Naive thymus-derived CD4-positive, alpha-beta T cell (primary cell): ENCODE results near the gene SFTPD. TPM values are rescaled to one million over a fixed set of nuclear protein-coding genes. Genes with fewer than 3 reads are reported as not detected.
"Not testable (repeated sequence)": the region's sequence is repeated elsewhere in the genome, so short reads cannot be mapped to it uniquely, and the experiment has no call there.

Source experiments
- ATAC-seq: fragments of 150-1000 bp; cut with Tn5 transposase; 2 replicates; pipeline ENCODE4 v1.10.0; 2021; ENCODE audit warnings: mild to moderate bottlenecking, moderate library complexity
- CTCF ChIA-PET: fragments of 350-600 bp; sonication (Branson Sonifier 250); formaldehyde crosslinking; loops from one replicate; lab custom pipeline; 2021; ENCODE audit warnings: antibody characterized with exemption; lab: Charles Lee
- POLR2A ChIA-PET: fragments of 350-600 bp; sonication (Branson Sonifier 250); formaldehyde crosslinking; loops from one replicate; lab custom pipeline; 2021; ENCODE audit warnings: antibody characterized with exemption, inconsistent platforms; lab: Charles Lee
- DNase-seq, 9 donors: peaks; one replicate each; pipeline versions ENCODE4 v3.0.0 to v3.0.0-alpha.2; 2020 to 2022; ENCODE audit warnings: mixed read lengths in 1 of 9
- H3K27ac ChIP-seq: one replicate; pipeline ENCODE4 v1.7.0; 2013; ENCODE audit warnings: mild to moderate bottlenecking, low read depth, low read length, moderate library complexity
- H3K27me3 ChIP-seq, 2 donors: one replicate each; pipeline ENCODE4 v1.7.0; 2013; ENCODE audit warnings: low read length in 2 of 2, mild to moderate bottlenecking in 2 of 2, moderate library complexity in 2 of 2; ENCODE audit not compliant: control insufficient read depth in 2 of 2, insufficient read depth in 2 of 2
- H3K36me3 ChIP-seq, 3 experiments: 1 replicate in 2 of 3; 2 replicates in 1 of 3; pipeline ENCODE4 v1.7.0; 2013; ENCODE audit warnings: low read length in 3 of 3, mild to moderate bottlenecking in 3 of 3, moderate library complexity in 1 of 3; ENCODE audit not compliant: insufficient read depth in 3 of 3, control insufficient read depth in 2 of 3
- H3K4me1 ChIP-seq, 2 donors: one replicate each; pipeline ENCODE4 v1.7.0; 2013; ENCODE audit warnings: low read length in 2 of 2, mild to moderate bottlenecking in 2 of 2, moderate library complexity in 1 of 2; ENCODE audit not compliant: control insufficient read depth in 2 of 2, insufficient read depth in 2 of 2
- H3K4me3 ChIP-seq: 2 replicates; pipeline ENCODE4 v1.7.0; 2013; ENCODE audit warnings: mild to moderate bottlenecking, low read length
- H3K9me3 ChIP-seq, 3 experiments: 1 replicate in 2 of 3; 2 replicates in 1 of 3; pipeline ENCODE4 v1.7.0; 2013; ENCODE audit warnings: low read length in 3 of 3; ENCODE audit not compliant: control insufficient read depth in 2 of 3
- H3K27ac Mint-ChIP-seq, 9 donors: one replicate each; pipeline ENCODE4 v1.8.0; 2020 to 2022; ENCODE audit warnings: mixed read lengths in 9 of 9, mild to moderate bottlenecking in 8 of 9, moderate library complexity in 5 of 9, inconsistent platforms in 2 of 9
- H3K27me3 Mint-ChIP-seq, 5 donors: one replicate each; pipeline ENCODE4 v1.8.0; 2021 to 2022; ENCODE audit warnings: mixed read lengths in 5 of 5, mild to moderate bottlenecking in 1 of 5
- H3K36me3 Mint-ChIP-seq, 5 donors: one replicate each; pipeline ENCODE4 v1.8.0; 2020 to 2022; ENCODE audit warnings: mixed read lengths in 5 of 5, mild to moderate bottlenecking in 3 of 5, inconsistent platforms in 1 of 5
- H3K4me1 Mint-ChIP-seq, 7 donors: one replicate each; pipeline ENCODE4 v1.8.0; 2020 to 2022; ENCODE audit warnings: mixed read lengths in 7 of 7, mild to moderate bottlenecking in 3 of 7, inconsistent platforms in 1 of 7
- H3K4me3 Mint-ChIP-seq, 10 donors: one replicate each; pipeline ENCODE4 v1.8.0; 2020 to 2022; ENCODE audit warnings: mild to moderate bottlenecking in 10 of 10, mixed read lengths in 10 of 10, moderate library complexity in 6 of 10, inconsistent platforms in 2 of 10
- H3K9me3 Mint-ChIP-seq, 11 donors: one replicate each; pipeline ENCODE4 v1.8.0; 2020 to 2022; ENCODE audit warnings: mixed read lengths in 11 of 11, mild to moderate bottlenecking in 4 of 11, inconsistent platforms in 1 of 11, moderate library complexity in 1 of 11
- intact Hi-C, 2 donors: fragments of 100-400 bp; cut with micrococcal nuclease; formaldehyde crosslinking; loops; one replicate each; pipeline ENCODE4 v1.15.1; 2023
- polyA plus RNA-seq, 2 donors: library from polyadenylated mRNA; unstranded; fragments of 300-500 nt; fragmentation: Illumina TruSeq; gene quantifications; one replicate each; pipeline ENCODE4 v1.2.3, GENCODE V29; 2021
- total RNA-seq, 6 experiments: library from RNA in 5 of 6; stranded (reverse) in 5 of 6; gene quantifications; 1 replicate in 5 of 6; 2 replicates in 1 of 6; pipeline ENCODE4 v1.2.3 and lab custom pipeline; 2021 to 2026

SFTPD gene
- under 1 TPM in 1 of 5 experiments, not detected in 4; 0.59 TPM for total RNA-seq
- not detected for polyA plus RNA-seq
- not detected for total RNA-seq (lab: John Stamatoyannopoulos, UW)

GRCh38 chr10:79948976-79949722, at the start of gene SFTPD:
Gene SFTPD (minus strand): TSS chr10:79949105. CDS start chr10:79946659, 2,446 bp downstream.
- ATAC-seq = peak; percentile 42

GRCh38 chr10:79995979-79996634, 47.2 kb upstream of the SFTPD start:
- no peaks in the 10 kb centered on the region for H3K9me3 ChIP-seq
- intact Hi-C loops = no loop called here
- ChIA-PET POLR2A (no interaction called here), CTCF (no interaction called here)
- peaks cover 0 to 5% (median 0%) of the 10 kb centered on the region in 11 donors for H3K9me3 Mint-ChIP-seq
- no peak for ATAC-seq
- peaks cover 0 to 4% of the 10 kb centered on the region in 2 donors for H3K27me3 ChIP-seq
- no peaks in the 10 kb centered on the region for H3K4me1 Mint-ChIP-seq
- no peak overlapping the region for H3K4me3 ChIP-seq
- no peak for DNase-seq
- peaks cover 9 to 37% (median 33%) of the 10 kb centered on the region in 5 donors for H3K27me3 Mint-ChIP-seq
- no peaks in the 10 kb centered on the region for H3K4me1 ChIP-seq
- no peak overlapping the region for H3K27ac ChIP-seq
- no peak overlapping the region for H3K4me3 Mint-ChIP-seq
- H3K36me3 ChIP-seq = no peaks in the 10 kb centered on the region
- H3K27ac Mint-ChIP-seq = no peak overlapping the region
- peaks cover 0 to 4% (median 0%) of the 10 kb centered on the region in 5 donors for H3K36me3 Mint-ChIP-seq

More at GRCh38 chr10:79948976-79949722, at the start of gene SFTPD:
- no peaks in the 10 kb centered on the region for H3K36me3 ChIP-seq
- Mint-ChIP-seq H3K27me3 (peaks cover 2 to 23% (median 15%) of the 10 kb centered on the region in 5 donors), H3K27ac (no peak within 1 kb of the TSS), H3K9me3 (peaks cover 0 to 36% (median 18%) of the 10 kb centered on the region in 11 donors), H3K4me1 (no peaks in the 10 kb centered on the region), H3K36me3 (peaks cover 0 to 19% (median 0%) of the 10 kb centered on the region in 5 donors), H3K4me3 (no peak within 1 kb of the TSS)
- H3K4me1 ChIP-seq = no peaks in the 10 kb centered on the region
- H3K4me3 ChIP-seq = no peak within 1 kb of the TSS
- no peak within 1 kb of the TSS for H3K27ac ChIP-seq
- DNase-seq = no peak
- peaks cover 0 to 4% (median 4%) of the 10 kb centered on the region in 3 experiments for H3K9me3 ChIP-seq
- POLR2A ChIA-PET = no interaction called here
- intact Hi-C loops = no loop called here
- no peaks in the 10 kb centered on the region for H3K27me3 ChIP-seq
- CTCF ChIA-PET = no interaction called here

GRCh38 chr10:79994556-79994955, 45.7 kb upstream of the SFTPD start:
- Mint-ChIP-seq H3K36me3 (peaks cover 0 to 6% (median 0%) of the 10 kb centered on the region in 5 donors), H3K27me3 (peaks cover 13 to 40% (median 26%) of the 10 kb centered on the region in 5 donors), H3K4me1 (no peaks in the 10 kb centered on the region), H3K4me3 (no peak overlapping the region), H3K27ac (no peak overlapping the region), H3K9me3 (peaks cover 0 to 20% (median 6%) of the 10 kb centered on the region in 11 donors)
- intact Hi-C loops = no loop called here
- Histone ChIP-seq H3K36me3 (no peaks in the 10 kb centered on the region), H3K4me1 (no peaks in the 10 kb centered on the region), H3K27me3 (peaks cover 0 to 4% of the 10 kb centered on the region in 2 donors), H3K4me3 (no peak overlapping the region), H3K9me3 (no peaks in the 10 kb centered on the region), H3K27ac (no peak overlapping the region)
- DNase-seq (no peak), ATAC-seq (no peak)
- POLR2A ChIA-PET = no interaction called here
- CTCF ChIA-PET = no interaction called here

- H3K36me3 ChIP-seq, CTCF ChIA-PET, H3K36me3 Mint-ChIP-seq, H3K4me1 ChIP-seq, H3K4me3 ChIP-seq, H3K27ac Mint-ChIP-seq, intact Hi-C loops, H3K4me3 Mint-ChIP-seq, H3K27me3 ChIP-seq, POLR2A ChIA-PET, ATAC-seq, H3K9me3 ChIP-seq, DNase-seq, H3K27ac ChIP-seq: not testable (repeated sequence)
- H3K9me3 Mint-ChIP-seq = peaks cover 0 to 36% (median 9%) of the 10 kb centered on the region in 11 donors
- peaks cover 0 to 11% (median 0%) of the 10 kb centered on the region in 7 donors for H3K4me1 Mint-ChIP-seq
- peaks cover 32 to 67% (median 34%) of the 10 kb centered on the region in 5 donors for H3K27me3 Mint-ChIP-seq
These were observed 39.3 kb upstream of the SFTPD start for GRCh38 chr10:79988199-79988598.

GRCh38 chr10:79986661-79987060, 37.8 kb upstream of the SFTPD start:
- H3K27ac ChIP-seq, DNase-seq, H3K9me3 ChIP-seq, POLR2A ChIA-PET, H3K4me3 ChIP-seq, CTCF ChIA-PET, H3K36me3 Mint-ChIP-seq, H3K27me3 ChIP-seq, ATAC-seq, H3K4me1 ChIP-seq, H3K4me3 Mint-ChIP-seq, H3K27ac Mint-ChIP-seq, intact Hi-C loops, H3K36me3 ChIP-seq: not testable (repeated sequence)
- Mint-ChIP-seq H3K4me1 (peaks cover 0 to 11% (median 0%) of the 10 kb centered on the region in 7 donors), H3K9me3 (peaks cover 0 to 36% (median 9%) of the 10 kb centered on the region in 11 donors), H3K27me3 (peaks cover 32 to 64% (median 42%) of the 10 kb centered on the region in 5 donors)

- Histone ChIP-seq H3K4me3 (no peak overlapping the region), H3K9me3 (no peaks in the 10 kb centered on the region), H3K27ac (no peak overlapping the region), H3K27me3 (no peaks in the 10 kb centered on the region), H3K4me1 (no peaks in the 10 kb centered on the region), H3K36me3 (no peaks in the 10 kb centered on the region)
- POLR2A ChIA-PET = no interaction called here
- H3K4me3 Mint-ChIP-seq = no peak overlapping the region
- H3K36me3 Mint-ChIP-seq = peaks cover 0 to 6% (median 0%) of the 10 kb centered on the region in 5 donors
- peaks cover 0 to 32% (median 9%) of the 10 kb centered on the region in 11 donors for H3K9me3 Mint-ChIP-seq
- ATAC-seq = no peak
- intact Hi-C loops = no loop called here
- H3K27me3 Mint-ChIP-seq = peaks cover 40 to 64% (median 50%) of the 10 kb centered on the region in 5 donors
- CTCF ChIA-PET = no interaction called here
- DNase-seq = no peak
- peaks cover 5 to 12% (median 8%) of the 10 kb centered on the region in 7 donors for H3K4me1 Mint-ChIP-seq
- H3K27ac Mint-ChIP-seq = no peak overlapping the region
These were observed 36.7 kb upstream of the SFTPD start for GRCh38 chr10:79985481-79986072.
